Activated naive CD8-positive, alpha-beta T cell treated with anti-CD3 and anti-CD28 coated beads, Interleukin-2, amount 10 ng/mL, durations not matched to agents 7 days and 5 days (primary cell): ENCODE data around the gene AP5Z1. TPM values are rescaled to one million over a fixed set of nuclear protein-coding genes. Genes with fewer than 3 reads are reported as not detected.

Experiments
- ATAC-seq: fragments of 150-1000 bp; cut with Tn5 transposase; one replicate; pipeline ENCODE4 v1.10.0; 2021; ENCODE audit warnings: low read depth, moderate library complexity
- POLR2A ChIA-PET: fragments of 350-600 bp; sonication (Branson Sonifier 250); formaldehyde crosslinking; loops from one replicate; lab custom pipeline; 2021; ENCODE audit warnings: antibody characterized with exemption; lab: Charles Lee
- DNase-seq: peaks from one replicate; pipeline ENCODE4 v3.0.0; 2021
- H3K27ac Mint-ChIP-seq: one replicate; pipeline ENCODE4 v1.8.0; 2022; ENCODE audit warnings: mild to moderate bottlenecking, mixed read lengths
- H3K27me3 Mint-ChIP-seq: one replicate; pipeline ENCODE4 v1.8.0; 2022; ENCODE audit warnings: mild to moderate bottlenecking, moderate library complexity, mixed read lengths
- H3K36me3 Mint-ChIP-seq: one replicate; pipeline ENCODE4 v1.8.0; 2021; ENCODE audit warnings: mild to moderate bottlenecking, mixed read lengths
- H3K4me1 Mint-ChIP-seq: one replicate; pipeline ENCODE4 v1.8.0; 2021; ENCODE audit warnings: mixed read lengths
- H3K4me3 Mint-ChIP-seq: one replicate; pipeline ENCODE4 v1.8.0; 2022; ENCODE audit warnings: mild to moderate bottlenecking, moderate library complexity, mixed read lengths
- H3K9me3 Mint-ChIP-seq: one replicate; pipeline ENCODE4 v1.8.0; 2021; ENCODE audit warnings: mixed read lengths
- total RNA-seq, 2 experiments: library from RNA; stranded (reverse); gene quantifications; one replicate each; pipeline ENCODE4 v1.2.3, GENCODE V29; 2021

AP5Z1 gene, protein sequence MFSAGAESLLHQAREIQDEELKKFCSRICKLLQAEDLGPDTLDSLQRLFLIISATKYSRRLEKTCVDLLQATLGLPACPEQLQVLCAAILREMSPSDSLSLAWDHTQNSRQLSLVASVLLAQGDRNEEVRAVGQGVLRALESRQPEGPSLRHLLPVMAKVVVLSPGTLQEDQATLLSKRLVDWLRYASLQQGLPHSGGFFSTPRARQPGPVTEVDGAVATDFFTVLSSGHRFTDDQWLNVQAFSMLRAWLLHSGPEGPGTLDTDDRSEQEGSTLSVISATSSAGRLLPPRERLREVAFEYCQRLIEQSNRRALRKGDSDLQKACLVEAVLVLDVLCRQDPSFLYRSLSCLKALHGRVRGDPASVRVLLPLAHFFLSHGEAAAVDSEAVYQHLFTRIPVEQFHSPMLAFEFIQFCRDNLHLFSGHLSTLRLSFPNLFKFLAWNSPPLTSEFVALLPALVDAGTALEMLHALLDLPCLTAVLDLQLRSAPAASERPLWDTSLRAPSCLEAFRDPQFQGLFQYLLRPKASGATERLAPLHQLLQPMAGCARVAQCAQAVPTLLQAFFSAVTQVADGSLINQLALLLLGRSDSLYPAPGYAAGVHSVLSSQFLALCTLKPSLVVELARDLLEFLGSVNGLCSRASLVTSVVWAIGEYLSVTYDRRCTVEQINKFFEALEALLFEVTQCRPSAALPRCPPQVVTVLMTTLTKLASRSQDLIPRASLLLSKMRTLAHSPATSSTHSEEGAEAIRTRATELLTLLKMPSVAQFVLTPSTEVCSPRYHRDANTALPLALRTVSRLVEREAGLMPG
- 10 to 100 TPM; 70.1 to 74.6 TPM for total RNA-seq

DNA sequence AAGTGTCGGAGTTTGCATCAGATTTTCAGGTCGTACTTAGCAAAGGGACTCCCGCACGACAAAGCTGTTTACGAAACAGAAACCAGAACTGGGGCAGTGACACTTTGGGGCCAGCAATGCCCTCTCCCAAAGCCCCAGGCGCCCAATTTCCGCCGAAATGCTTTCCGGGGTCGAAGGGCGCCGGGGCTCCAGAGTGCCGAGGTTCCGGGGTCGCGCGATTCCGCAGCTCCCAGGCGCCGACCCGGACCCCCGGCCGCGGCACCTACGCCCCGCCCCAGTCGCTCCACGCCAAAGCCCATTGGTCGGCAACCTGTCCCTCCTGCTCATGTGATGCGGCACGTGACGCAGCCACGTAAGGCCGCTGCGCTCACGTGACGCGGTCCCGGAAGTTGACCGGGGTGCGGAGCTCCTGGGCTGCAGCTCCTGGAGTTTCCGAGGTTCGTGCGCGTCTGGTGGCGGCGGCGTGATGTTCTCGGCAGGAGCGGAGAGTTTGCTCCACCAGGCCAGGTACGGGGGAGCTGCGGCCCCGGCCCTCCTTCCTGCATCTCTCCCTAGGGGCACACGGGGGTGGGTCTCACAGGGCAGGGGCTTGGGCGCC is at the start of gene AP5Z1:
Gene AP5Z1 (plus strand): TSS at position 374 of the 598 bp plus-strand sequence. CDS start 93 bp downstream, at position 467.
- DNase-seq (peak; percentile 95), ATAC-seq (peak; percentile 91)
- Mint-ChIP-seq H3K4me1 (peaks cover 29% of the 10 kb centered on the region), H3K4me3 (peak within 1 kb of the TSS; percentile 99), H3K27me3 (no peaks in the 10 kb centered on the region), H3K9me3 (no peaks in the 10 kb centered on the region), H3K27ac (peak within 1 kb of the TSS; percentile 99), H3K36me3 (peaks cover 11% of the 10 kb centered on the region)
- POLR2A ChIA-PET = interaction anchor here (0.7 to 3.7 kb wide), 19 partner anchors 9 to 621 kb away, joined by 3 to 43 read pairs (median 4); partner anchors contain the start of genes RADIL and RBAK

DNA sequence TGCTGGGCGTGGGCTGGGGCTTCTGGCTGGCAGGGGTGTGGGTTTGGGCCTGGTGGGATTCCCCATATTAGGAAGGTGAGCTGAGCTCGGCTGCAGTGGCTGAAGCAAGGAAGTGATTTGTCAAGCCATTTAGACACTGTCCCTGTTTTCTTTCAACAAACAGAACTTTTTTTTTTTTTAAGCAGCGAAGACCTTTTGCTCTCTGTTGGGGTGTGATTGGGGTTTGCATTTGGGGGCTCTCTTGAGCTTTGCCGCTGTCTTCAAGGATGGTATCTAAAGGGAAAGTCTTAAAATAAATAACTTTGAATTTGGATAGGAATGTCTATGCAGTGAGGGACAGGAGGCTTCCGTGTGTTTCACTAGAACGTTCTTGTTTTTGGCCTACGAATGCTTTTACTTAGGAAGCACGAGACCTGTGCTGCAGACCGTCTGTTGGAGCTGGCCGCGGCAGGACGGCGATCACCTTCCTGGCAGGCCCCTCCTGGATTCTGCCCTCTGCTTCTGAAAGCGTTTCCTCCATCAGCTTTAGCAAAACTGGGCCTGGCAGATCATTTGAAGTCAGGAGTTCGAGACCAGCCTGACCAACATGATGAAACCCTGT is 49.5 kb upstream of the AP5Z1 start:
- Mint-ChIP-seq H3K9me3 (no peaks in the 10 kb centered on the region), H3K27ac (peak overlapping the region; percentile 92), H3K27me3 (no peaks in the 10 kb centered on the region), H3K36me3 (peaks cover 4% of the 10 kb centered on the region), H3K4me1 (peaks cover 32% of the 10 kb centered on the region), H3K4me3 (peak overlapping the region; percentile 91)
- ATAC-seq (no peak), DNase-seq (no peak)
- POLR2A ChIA-PET = interaction anchor here (0.6 to 4.0 kb wide), 8 partner anchors 8 to 84 kb away, joined by 3 to 38 read pairs (median 6); partner anchors contain the start of gene AP5Z1

DNA sequence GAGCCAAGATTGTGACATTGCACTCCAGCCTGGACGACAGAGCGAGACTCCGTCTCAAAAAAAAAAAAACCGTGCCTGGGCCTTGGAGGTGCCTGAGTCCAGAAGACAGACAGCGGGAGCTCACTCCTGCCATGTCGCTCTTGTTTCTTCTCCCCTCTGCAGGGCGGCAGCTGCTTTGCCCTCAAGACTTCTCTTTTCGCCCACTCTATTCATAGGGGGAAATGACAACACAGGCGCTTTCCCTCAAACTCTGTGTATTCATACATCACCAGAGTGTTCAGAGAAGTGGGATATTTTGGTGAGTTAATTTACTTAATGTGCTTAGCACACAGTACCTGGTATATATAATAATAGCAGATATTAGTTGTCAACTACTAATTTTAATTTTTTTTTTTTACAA is 48.9 kb upstream of the AP5Z1 start:
- Mint-ChIP-seq H3K36me3 (peaks cover 4% of the 10 kb centered on the region), H3K27ac (peak overlapping the region; percentile 92), H3K9me3 (no peaks in the 10 kb centered on the region), H3K27me3 (no peaks in the 10 kb centered on the region), H3K4me1 (peaks cover 37% of the 10 kb centered on the region), H3K4me3 (peak overlapping the region; percentile 91)
- POLR2A ChIA-PET = interaction anchor here (1.4 to 4.0 kb wide), 4 partner anchors 8 to 84 kb away, joined by 7 to 38 read pairs (median 22); partner anchors contain the start of gene AP5Z1
- ATAC-seq (no peak), DNase-seq (no peak)

DNA sequence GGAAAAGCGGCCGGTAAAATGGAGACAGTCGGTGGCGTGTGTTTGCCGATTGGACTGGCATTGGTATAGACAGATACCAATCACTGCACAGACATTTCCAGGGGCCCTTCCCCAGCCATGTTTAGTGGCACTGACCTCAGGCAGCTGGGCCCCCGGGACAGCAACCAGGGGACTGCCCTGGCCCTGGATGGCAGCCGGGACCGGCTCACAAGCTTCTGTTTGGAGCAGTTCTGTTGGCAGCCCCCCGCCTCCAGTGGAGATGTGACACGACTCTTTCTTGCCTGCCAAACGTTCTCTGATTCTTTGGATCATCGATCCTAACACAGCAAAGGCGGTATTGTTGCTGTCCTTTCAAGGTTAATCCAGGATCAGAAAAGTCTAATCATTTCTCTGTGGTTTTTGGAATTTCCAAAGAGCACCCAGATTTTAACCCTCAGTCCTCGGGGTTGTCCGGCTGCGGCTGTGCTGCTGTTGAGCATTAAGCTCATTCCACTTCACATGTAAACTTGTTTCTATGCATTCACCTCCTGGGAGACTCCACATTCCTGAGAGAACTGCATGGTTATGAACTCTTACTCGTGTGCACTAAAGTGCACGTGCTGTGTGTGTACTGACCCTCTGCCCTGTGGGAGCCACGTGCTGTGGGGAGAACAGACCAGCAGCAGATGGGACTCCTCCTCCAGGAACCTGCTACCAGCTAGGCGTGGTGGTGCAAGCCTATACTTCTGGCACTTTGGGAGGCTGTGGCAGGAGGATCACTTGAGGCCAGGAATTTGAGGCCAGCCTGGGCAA is 47.3 kb upstream of the AP5Z1 start:
- no peaks in the 10 kb centered on the region for H3K27me3 Mint-ChIP-seq
- H3K27ac Mint-ChIP-seq = no peak overlapping the region
- peaks cover 45% of the 10 kb centered on the region for H3K4me1 Mint-ChIP-seq
- ATAC-seq (no peak), DNase-seq (no peak)
- POLR2A ChIA-PET = interaction anchor here (0.7 to 0.9 kb wide), 2 partner anchors 87 to 832 kb away, joined by 5 to 9 read pairs; no protein-coding TSS in a partner anchor
- H3K9me3 Mint-ChIP-seq = no peaks in the 10 kb centered on the region
- peaks cover 10% of the 10 kb centered on the region for H3K36me3 Mint-ChIP-seq
- H3K4me3 Mint-ChIP-seq = no peak overlapping the region

DNA sequence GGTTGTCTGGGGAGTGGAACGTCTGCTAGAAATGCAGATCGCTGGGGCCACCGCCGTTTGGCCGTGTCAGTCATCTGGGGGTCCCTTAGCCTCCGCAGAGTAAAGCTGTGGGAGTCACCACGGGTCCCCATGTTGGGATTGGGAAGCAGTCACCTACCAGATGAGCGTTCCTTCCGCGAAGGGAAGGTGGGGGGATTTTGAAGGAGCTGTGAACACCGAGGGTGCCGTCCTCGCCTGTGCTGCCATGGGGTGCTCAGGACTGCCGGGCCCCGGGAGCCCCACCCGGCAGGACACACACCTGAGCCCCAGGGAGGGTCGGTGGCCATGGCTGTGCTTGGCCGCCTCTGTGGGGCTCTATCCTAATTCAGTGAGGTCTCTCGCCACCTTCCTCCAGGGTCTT is 46.2 kb upstream of the AP5Z1 start:
- H3K4me3 Mint-ChIP-seq = no peak overlapping the region
- no peak for ATAC-seq
- POLR2A ChIA-PET = interaction anchor here (1.4 kb wide), 1 partner anchor 88 kb away, joined by 4 read pairs; no protein-coding TSS in a partner anchor

DNA sequence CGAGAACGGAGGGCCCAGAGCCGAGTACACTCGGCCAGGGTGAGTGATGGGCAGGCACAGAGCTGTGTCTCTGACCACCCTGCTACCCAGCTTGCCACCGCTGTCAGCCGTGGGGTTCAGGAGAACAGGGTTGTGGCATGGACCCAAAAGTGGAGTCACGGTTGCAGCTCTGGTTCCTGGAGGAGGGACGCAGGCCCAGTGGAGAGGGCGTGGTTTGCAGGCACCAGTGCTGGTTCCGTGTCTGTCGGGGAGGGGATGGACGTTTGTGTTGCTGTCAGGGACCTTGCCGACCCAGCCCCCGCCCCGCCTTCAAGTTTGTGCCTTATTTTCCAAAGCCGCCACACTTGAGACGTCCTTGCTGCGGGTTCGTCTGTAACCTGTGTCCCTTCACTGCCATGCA is 45.1 kb upstream of the AP5Z1 start:
- H3K9me3 Mint-ChIP-seq = no peaks in the 10 kb centered on the region
- ATAC-seq (no peak), DNase-seq (no peak)
- H3K27ac Mint-ChIP-seq = peak overlapping the region; percentile 48
- peaks cover 6% of the 10 kb centered on the region for H3K36me3 Mint-ChIP-seq
- peaks cover 52% of the 10 kb centered on the region for H3K4me1 Mint-ChIP-seq
- POLR2A ChIA-PET = interaction anchor here (1.0 to 1.4 kb wide), 2 partner anchors 16 to 89 kb away, joined by 4 to 5 read pairs; no protein-coding TSS in a partner anchor
- H3K27me3 Mint-ChIP-seq = no peaks in the 10 kb centered on the region
- peak overlapping the region; percentile 65 for H3K4me3 Mint-ChIP-seq

More for the DNA sequence above, 46.2 kb upstream of the AP5Z1 start:
- Mint-ChIP-seq H3K36me3 (peaks cover 7% of the 10 kb centered on the region), H3K27ac (no peak overlapping the region), H3K27me3 (no peaks in the 10 kb centered on the region), H3K4me1 (peaks cover 53% of the 10 kb centered on the region), H3K9me3 (no peaks in the 10 kb centered on the region)
- no peak for DNase-seq

DNA sequence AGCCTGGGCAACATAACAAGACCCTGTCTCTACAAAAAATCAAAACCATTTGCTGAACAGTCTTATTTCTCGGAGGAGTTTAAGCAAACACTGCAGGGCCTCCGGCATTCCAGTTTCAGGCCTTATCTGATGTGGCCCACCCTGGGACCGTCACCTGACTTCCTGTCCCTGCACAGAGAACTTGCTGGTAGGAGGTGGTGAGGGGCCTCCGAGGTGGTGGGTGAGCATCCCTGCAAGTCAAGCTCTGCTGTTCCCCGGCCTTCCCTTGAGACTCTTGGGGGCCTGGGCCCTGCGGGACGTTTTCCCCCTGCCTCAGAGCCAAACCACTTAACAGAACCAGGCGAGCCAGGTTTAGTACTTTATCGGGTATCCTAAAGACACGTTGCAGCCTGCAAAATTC is 44.5 kb upstream of the AP5Z1 start:
- DNase-seq = no peak
- H3K27ac Mint-ChIP-seq = peak overlapping the region; percentile 45
- H3K9me3 Mint-ChIP-seq = no peaks in the 10 kb centered on the region
- H3K4me3 Mint-ChIP-seq = peak overlapping the region; percentile 65
- no peak for ATAC-seq
- peaks cover 47% of the 10 kb centered on the region for H3K4me1 Mint-ChIP-seq
- peaks cover 6% of the 10 kb centered on the region for H3K36me3 Mint-ChIP-seq
- no peaks in the 10 kb centered on the region for H3K27me3 Mint-ChIP-seq
- POLR2A ChIA-PET = interaction anchor here (5.9 kb wide), 1 partner anchor 14 kb away, joined by 43 read pairs; no protein-coding TSS in a partner anchor

DNA sequence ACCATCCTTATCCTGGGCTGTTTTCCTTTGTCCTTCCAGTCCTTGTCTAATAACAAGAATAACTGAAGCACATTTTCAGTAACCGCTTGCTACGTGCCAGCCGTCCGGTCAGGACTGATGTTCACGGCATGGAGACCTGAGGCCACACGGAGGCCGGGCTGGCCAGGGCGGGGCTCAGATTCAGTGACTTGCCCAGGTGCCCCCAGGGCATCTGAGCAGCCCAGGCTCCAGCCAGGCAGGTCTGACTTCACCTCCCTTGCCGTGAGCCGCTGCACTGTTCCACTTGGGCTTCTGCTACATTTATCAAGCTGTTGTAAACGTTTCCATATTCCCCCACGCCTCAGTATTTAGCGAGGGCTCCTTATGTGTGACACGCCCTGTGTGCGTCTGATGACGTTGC is 43.6 kb upstream of the AP5Z1 start:
- no peak for ATAC-seq
- Mint-ChIP-seq H3K27ac (no peak overlapping the region), H3K36me3 (peaks cover 6% of the 10 kb centered on the region), H3K9me3 (no peaks in the 10 kb centered on the region), H3K4me1 (peaks cover 44% of the 10 kb centered on the region), H3K4me3 (no peak overlapping the region), H3K27me3 (no peaks in the 10 kb centered on the region)
- DNase-seq = no peak
- POLR2A ChIA-PET = interaction anchor here (5.9 kb wide), 1 partner anchor 14 kb away, joined by 43 read pairs; no protein-coding TSS in a partner anchor

DNA sequence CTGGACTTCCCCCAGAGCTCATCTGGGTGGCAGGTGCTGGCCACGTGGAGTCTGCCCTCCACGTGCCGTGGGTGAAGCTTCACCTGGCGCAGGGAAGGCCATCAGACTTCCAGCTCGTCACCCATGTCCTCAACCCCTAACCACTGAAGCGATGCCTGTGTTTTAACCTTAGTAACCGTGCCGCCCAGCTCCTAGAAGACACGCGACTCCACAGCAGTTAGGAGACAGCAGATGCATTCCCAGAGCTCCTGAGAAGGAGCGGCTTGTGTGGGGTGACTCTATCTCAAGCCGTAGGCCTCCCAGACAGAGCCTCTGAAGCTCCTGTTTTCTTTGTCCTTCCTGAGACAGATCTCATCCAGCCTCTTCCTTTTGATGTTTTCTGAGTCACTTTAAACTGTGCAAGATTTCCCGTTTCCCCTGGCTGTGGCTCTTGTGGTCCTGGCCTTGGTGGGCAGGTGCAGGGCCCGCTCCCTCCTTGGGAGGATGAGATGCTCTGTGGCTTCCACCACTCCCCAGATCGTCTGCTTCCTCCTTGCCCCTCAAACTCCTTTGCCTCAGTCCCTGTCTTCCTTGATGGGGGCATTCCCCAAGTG is 41.4 kb upstream of the AP5Z1 start:
- Mint-ChIP-seq H3K36me3 (peaks cover 10% of the 10 kb centered on the region), H3K27ac (peak overlapping the region; percentile 74), H3K4me1 (peaks cover 52% of the 10 kb centered on the region), H3K27me3 (no peaks in the 10 kb centered on the region), H3K9me3 (no peaks in the 10 kb centered on the region), H3K4me3 (peak overlapping the region; percentile 75)
- POLR2A ChIA-PET = interaction anchor here (1.5 to 5.9 kb wide), 4 partner anchors 8 to 92 kb away, joined by 4 to 43 read pairs (median 8); no protein-coding TSS in a partner anchor
- ATAC-seq = peak; percentile 69
- DNase-seq = peak; percentile 65

DNA sequence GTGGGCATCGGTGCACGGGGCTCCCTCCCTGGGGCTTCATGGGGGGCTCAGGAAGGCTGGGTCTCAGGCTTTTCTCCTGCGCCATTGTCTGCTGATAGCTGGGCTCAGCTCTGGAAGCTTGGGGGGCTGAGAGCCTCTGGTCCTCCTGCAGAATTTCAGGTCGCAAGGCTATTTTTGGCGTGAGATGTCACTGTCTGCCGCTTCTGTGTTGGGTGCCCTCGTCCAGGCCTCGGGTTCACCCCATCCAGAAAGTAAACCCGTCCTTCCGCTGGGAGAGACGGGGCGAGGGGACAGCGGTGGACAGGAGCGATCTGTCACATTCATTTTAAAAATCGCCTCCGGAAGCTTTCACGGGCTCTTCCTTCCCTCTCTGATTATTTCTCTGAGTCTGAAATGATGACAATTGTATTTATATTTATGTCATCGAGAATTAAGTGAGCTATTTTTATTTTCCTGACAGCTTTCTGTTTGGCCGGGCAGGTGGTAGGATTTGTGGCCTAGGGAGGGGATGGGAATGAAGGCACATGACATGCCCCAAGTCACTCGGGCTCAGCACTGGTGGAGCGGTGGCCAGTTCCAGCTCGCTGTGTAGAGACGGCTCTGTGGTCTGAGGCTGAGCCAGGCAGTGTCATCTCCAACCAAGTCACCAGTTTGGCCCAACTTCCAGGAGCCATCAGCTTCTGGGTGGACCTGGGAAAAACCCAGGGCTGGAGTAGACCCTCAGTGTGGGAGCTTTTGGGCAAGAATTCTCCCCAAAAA is 40.7 kb upstream of the AP5Z1 start:
- Mint-ChIP-seq H3K9me3 (no peaks in the 10 kb centered on the region), H3K4me3 (no peak overlapping the region), H3K36me3 (peaks cover 13% of the 10 kb centered on the region), H3K4me1 (peaks cover 59% of the 10 kb centered on the region), H3K27ac (peak overlapping the region; percentile 25), H3K27me3 (no peaks in the 10 kb centered on the region)
- DNase-seq (no peak), ATAC-seq (no peak)
- POLR2A ChIA-PET = interaction anchor here (1.3 to 5.9 kb wide), 4 partner anchors 9 to 93 kb away, joined by 6 to 43 read pairs (median 8); no protein-coding TSS in a partner anchor

DNA sequence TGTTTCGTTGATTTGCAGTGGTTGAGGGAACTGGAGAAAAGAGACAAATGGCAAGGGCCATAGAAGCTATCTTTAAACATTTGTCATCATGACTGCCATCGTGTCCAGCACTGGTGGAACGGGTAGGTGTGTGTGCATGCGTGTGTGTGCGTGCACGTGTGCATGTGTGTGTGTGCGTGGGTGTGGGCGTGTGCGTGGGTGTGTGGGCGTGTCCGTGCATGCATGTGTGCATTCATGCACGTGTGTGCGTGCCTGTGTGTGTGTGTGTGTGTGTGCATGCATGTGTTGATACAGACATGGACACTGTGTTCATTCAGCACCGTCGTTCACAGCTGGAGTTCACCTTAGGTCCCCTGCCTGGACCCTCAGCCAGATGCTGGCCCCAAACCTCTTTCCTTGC is 38.1 kb upstream of the AP5Z1 start:
- DNase-seq = no peak
- no peak for ATAC-seq
- Mint-ChIP-seq H3K4me3 (no peak overlapping the region), H3K27ac (no peak overlapping the region), H3K36me3 (peaks cover 18% of the 10 kb centered on the region), H3K27me3 (no peaks in the 10 kb centered on the region), H3K4me1 (peaks cover 43% of the 10 kb centered on the region), H3K9me3 (no peaks in the 10 kb centered on the region)
- POLR2A ChIA-PET = interaction anchor here (0.6 kb wide), 1 partner anchor 60 kb away, joined by 3 read pairs; no protein-coding TSS in a partner anchor
